Femur (tissue), 1 donor: Measurements from ENCODE around the gene SLC2A13.
"Not testable (repeated sequence)": the region's sequence is repeated elsewhere in the genome, so short reads cannot be mapped to it uniquely, and the experiment has no call there.

ENCODE experiments used
- DNase-seq: peaks from one replicate; pipeline ENCODE4 v3.0.0-alpha.2; 2017

Gene SLC2A13

GRCh38 chr12:39920222-39920621 is 185.7 kb downstream of the SLC2A13 start:
- DNase-seq: no peak

DNA sequence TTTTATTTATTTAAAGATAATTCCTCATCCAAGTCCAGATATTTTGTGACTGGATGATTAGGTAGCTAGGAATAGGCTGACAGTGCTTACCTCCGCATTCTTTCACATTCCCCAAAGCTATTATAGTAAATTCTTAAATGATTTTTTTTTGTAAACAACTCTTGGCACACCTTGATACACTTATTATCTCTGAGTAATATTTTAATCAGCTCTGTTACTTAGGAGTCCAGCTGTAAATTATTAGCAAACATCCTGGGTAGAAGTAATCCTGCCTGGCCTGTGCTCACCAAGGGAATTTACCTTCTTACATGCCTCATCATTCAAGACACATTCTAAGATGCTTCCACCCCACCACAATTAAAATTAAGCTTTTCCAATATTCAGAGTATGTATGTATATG is 186.1 kb downstream of the SLC2A13 start:
- DNase-seq: no peak

- DNase-seq: no peak
Measured at GRCh38 chr12:39915249-39915648, 190.6 kb downstream of the SLC2A13 start.

DNA sequence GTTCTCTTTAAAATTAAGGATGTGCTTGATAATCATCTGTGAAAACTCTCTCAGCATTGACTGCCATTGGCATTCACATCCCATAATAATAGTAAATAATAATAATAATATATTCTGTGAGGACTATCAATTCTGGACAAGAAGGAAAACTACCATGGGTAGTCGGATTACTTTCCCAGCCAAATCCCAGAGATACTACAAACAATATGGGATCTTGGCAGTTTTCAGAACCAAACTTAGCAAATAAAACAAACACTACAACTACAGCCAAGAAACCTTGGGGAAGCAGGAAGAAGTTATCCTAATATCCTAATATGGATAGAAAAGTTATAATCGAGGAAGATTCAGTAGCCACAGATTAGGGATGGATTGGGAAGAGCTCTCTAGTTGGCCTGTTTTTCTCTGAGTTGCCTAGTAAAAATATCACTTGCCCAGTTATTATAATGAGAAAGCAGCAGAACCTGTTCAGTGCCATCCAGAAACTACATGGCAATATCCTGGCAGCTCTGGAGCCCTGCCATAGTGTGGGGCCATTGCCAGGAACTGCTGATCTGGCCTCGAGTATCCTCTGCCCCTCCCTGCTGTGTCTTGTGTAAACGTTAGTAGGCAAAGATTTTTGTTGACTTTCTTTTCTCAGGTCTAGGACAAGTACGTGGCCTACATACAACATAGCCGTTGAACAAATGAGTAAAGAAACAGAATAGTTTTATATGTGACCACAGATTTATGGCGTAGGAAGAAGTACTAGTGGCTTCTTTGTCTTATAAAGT is 193.5 kb downstream of the SLC2A13 start:
- no peak for DNase-seq

GRCh38 chr12:39906237-39906636 is 199.6 kb downstream of the SLC2A13 start:
- DNase-seq: no peak

DNA sequence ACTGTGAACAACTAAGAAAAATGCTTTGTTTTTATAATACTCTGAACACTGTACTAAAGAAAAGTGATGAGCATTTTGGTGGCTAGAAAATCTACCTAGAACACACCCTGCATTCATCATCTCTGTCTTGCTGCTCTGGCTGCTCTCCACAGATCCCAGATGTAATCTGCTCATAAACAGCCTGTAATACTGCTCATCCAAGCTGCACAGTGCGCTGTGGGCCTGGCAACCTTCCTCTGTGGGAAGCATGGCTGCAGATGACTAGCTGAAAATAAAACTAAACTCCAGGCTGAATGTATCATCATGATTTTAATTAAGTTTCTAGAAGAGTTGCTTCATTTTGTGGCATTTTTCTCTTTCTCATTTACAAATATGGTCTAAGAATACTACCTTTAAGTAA is 200.7 kb downstream of the SLC2A13 start:
- peak; percentile 62 for DNase-seq

DNA sequence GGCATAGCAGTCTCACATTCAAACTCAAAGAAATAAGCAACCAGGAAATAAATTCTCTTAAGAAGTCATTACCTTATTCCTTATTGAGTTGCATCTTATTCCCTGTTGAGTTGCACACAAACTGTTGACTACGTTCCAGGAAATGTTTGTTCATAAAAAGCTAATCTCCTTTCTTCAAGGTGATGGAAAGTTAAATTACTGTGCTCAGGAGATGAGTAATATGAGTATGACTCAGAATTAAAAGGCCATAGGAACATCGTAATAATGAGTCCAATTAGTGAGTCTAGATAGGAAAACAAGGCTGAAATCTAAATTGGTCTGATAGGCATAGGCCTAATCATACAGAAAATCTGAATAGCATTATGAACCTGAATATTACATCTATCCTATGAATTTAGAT is 203.1 kb downstream of the SLC2A13 start:
- DNase-seq: no peak

DNA sequence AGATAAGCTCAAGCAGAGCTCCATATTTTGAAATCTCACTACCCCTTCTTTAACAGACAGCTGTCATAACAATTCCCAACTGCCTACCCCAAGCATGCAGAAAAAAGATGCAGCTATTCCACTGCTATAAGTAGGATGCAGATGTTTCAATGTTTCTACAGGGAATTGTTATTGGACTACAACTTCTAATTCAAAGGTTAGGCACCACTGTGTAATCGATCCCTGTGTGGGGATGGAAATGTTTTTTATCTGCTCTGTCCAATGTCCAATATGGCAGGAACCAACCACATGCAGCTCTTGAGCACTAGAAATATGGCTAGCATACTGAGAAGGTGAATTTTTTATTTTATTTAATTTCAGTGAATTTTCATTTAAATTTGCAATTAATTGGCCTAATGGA is 208.6 kb downstream of the SLC2A13 start:
- DNase-seq: no peak

GRCh38 chr12:39893388-39893787 is 212.5 kb downstream of the SLC2A13 start:
- not testable (repeated sequence) for DNase-seq

DNA sequence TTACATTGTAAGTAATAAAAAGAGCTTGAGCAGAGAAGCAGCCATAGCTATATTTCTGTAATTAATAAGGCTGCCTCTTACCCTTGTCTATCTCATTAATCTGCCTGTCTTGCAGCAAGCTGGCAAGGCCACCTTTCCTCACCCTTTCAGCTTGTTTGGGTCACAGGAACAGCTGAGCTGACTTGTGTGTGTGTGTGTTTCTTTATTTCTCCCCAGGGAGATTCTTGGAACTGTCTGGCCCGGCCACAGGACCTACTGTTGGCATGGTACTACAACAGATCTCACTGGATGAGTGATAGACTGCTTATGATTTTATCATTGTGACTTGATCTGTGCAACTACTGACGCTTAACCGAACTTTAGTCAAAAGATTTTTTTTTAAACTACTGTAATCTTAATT is 213.7 kb downstream of the SLC2A13 start:
- DNase-seq: no peak

GRCh38 chr12:39887856-39888255 is 218.0 kb downstream of the SLC2A13 start:
- no peak for DNase-seq

GRCh38 chr12:39886106-39886505 is 219.8 kb downstream of the SLC2A13 start:
- no peak for DNase-seq

DNA sequence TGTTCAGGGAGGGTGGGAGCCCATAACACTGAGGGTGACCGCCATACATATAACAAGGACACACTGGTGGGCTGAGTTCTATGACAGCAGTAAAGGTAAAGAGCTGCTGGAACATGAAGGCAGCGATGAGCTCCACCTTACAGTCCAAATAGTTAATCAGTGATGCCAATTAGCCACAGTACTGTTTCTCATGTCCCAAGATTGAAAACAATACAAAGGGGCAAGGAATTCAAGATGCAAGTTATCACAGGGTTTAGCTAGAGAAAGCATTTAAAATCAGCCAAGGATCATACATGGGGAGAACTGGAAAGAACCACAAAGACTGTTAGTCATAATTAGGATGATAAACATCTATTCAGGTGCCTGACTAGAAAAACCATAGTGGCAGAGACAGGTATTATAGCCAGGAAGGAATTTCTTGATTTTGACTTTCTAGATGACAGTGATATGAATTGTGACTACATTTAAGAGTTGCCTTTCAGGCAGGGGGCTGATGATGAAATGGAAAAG is 221.2 kb downstream of the SLC2A13 start:
- DNase-seq: no peak

- DNase-seq: no peak
Measured at GRCh38 chr12:39883411-39883810, 222.5 kb downstream of the SLC2A13 start.

DNA sequence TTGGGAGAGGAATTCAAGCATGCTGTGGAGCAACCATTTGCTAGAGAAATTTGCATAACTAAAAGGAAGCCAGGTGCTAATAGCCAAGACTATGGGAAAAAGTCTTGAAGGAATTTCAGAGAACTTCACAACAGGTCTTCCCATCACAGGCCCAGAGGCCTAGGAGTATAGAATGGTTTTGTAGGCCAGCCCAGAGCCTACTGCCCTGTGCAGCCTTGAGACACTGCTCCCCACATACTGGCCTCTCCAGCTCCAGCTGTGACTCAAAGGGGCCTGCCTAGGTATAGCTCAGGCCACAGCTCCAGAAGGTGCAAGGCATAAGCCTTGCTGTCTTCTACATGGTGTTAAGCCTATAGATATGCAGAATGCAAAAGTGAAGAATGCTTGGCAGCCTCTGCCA is 227.1 kb downstream of the SLC2A13 start:
- no peak for DNase-seq

GRCh38 chr12:39875721-39876120 is 230.2 kb downstream of the SLC2A13 start:
- DNase-seq: no peak

- DNase-seq: no peak
Measured at GRCh38 chr12:39874785-39875184, 231.1 kb downstream of the SLC2A13 start.

DNA sequence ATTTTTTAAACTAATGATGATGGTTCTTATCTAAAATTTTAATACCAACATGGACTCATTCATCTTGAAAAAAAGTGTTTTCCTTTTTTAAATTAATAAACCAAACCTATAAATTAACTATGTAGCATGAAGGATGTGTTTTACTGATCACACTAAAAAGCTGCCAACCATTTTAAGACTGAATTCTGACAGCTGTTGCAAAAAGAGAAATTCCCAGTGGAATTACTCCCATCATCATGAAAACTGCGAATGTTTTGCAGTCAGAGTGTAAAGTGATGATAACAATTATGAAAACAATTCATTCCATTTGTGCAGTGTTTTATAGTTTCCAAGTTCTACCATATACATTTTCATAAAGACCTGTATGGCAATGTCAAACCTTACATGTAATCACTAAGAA is 232.8 kb downstream of the SLC2A13 start:
- DNase-seq: no peak

- DNase-seq: no peak
Measured at GRCh38 chr12:39872425-39872824, 233.5 kb downstream of the SLC2A13 start.

GRCh38 chr12:39868328-39868725 is 237.6 kb downstream of the SLC2A13 start:
- no peak for DNase-seq

DNA sequence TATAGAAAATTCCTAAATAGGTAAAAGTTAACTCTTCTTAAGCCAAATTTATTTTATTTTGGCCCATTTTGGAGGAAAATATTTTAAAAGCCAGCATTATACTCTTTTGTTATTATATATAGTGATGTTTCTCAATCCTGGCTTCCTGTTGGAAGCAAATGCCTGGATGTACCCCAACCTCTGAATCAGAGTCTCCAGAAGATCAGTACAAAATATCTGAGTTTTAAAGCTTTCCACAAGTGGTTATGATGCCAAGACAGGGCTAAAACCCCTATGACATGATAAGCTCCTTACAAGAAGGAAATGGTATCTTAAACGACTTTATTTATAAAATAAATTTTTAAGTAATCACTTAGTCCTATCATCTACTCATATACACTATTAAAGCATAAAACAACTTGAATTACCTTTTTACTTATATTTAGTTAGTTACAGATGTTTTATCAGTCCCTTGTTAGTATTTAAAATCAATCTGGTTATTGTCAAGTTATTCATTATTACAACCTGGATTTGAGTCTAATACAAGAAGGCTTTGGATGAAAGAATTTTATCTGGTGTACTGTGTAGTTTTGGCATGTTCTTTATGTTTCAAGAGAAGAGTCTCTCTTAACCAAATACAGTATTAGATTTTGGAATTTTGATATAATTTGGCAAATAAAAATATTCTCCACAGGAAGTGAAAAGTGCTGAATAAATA is 238.1 kb downstream of the SLC2A13 start:
- DNase-seq: no peak

DNA sequence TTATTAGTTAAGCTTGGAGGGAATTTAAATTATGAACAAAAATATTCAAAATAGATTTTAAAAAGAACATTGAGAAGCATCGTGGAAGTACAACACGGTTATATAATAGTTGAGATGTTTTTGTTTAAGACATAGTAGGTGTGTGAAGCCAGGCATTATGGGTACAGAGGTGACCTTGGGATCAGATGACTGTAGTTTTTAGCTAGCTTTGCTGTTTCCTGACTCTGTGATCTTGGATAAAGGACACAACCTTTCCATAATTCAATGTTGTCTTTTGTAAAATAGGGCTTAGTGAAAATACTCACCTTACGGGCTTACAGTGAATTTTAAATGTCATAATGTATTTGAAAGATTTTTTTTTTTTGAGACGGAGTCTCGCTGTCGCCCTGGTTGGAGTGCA is 239.7 kb downstream of the SLC2A13 start:
- DNase-seq: no peak

- no peak for DNase-seq
Measured at GRCh38 chr12:39860695-39861094, 245.2 kb downstream of the SLC2A13 start.

DNA sequence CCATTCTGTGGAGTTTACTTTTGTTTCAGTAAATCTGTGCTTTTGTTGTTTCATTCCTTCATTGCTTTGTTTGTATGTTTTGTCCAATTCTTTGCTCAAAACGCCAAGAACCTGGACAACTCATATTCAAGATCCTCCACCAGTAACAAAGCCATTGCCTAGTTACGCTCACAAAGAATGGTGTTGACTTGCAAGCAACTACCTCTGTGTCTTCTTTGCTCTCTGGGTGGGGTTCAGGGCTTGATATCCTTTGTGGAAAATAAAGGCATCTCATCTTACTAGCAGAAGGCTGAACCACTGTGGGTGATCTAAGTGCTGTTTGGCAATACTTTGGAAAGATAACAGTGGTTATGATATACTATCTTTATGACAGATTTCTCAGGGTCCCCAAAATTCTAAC is 252.9 kb downstream of the SLC2A13 start:
- DNase-seq: no peak
